Endodermal cell (in vitro differentiated cells): ENCODE measurements around the gene HMG20B. TPM values are rescaled to one million over a fixed set of nuclear protein-coding genes. Genes with fewer than 3 reads are reported as not detected.
A peak's percentile ranks its signal among the peaks of the same experiment; 100 is the strongest.

Experiments
- DNase-seq: peaks from one replicate; pipeline ENCODE4 v3.0.0-alpha.2; 2017
- H3K27ac ChIP-seq: 2 replicates; pipeline ENCODE4 v1.5.1; 2013; ENCODE audit warnings: mild to moderate bottlenecking, low read depth, low read length, moderate library complexity
- H3K27me3 ChIP-seq: 2 replicates; pipeline ENCODE4 v1.6.1; 2013; ENCODE audit warnings: mild to moderate bottlenecking, low read length, moderate library complexity; ENCODE audit not compliant: insufficient read depth, control insufficient read depth, poor library complexity, severe bottlenecking
- H3K36me3 ChIP-seq: 2 replicates; pipeline ENCODE4 v1.7.0; 2013; ENCODE audit warnings: mild to moderate bottlenecking, low read length, moderate library complexity; ENCODE audit not compliant: control insufficient read depth, insufficient read depth
- H3K4me1 ChIP-seq: one replicate; pipeline ENCODE4 v1.7.0; 2013; ENCODE audit warnings: low read length; ENCODE audit not compliant: control insufficient read depth, insufficient read depth
- H3K4me3 ChIP-seq: 2 replicates; pipeline ENCODE4 v1.5.1; 2013; ENCODE audit warnings: mild to moderate bottlenecking, low read length, moderate library complexity
- H3K9ac ChIP-seq: 2 replicates; pipeline ENCODE4 v1.6.1; 2013; ENCODE audit warnings: mild to moderate bottlenecking, low read length, moderate library complexity; ENCODE audit not compliant: poor library complexity, severe bottlenecking; ENCODE audit errors: extremely low read depth
- H3K9me3 ChIP-seq: 2 replicates; pipeline ENCODE4 v1.6.1; 2013; ENCODE audit warnings: mild to moderate bottlenecking, low read length, moderate library complexity; ENCODE audit not compliant: control insufficient read depth
- H3K27ac Mint-ChIP-seq: 2 replicates; pipeline ENCODE4 v1.8.0; 2020; ENCODE audit warnings: mixed read lengths
- H3K27me3 Mint-ChIP-seq: 2 replicates; pipeline ENCODE4 v1.8.0; 2021; ENCODE audit warnings: mild to moderate bottlenecking, mixed read lengths; ENCODE audit not compliant: insufficient read depth
- H3K36me3 Mint-ChIP-seq: 2 replicates; pipeline ENCODE4 v1.8.0; 2020; ENCODE audit warnings: low read depth, mixed read lengths
- H3K4me1 Mint-ChIP-seq: 2 replicates; pipeline ENCODE4 v1.8.0; 2020; ENCODE audit warnings: mixed read lengths
- H3K4me3 Mint-ChIP-seq: 2 replicates; pipeline ENCODE4 v1.8.0; 2020; ENCODE audit warnings: mild to moderate bottlenecking, moderate library complexity, mixed read lengths
- H3K9me3 Mint-ChIP-seq: 2 replicates; pipeline ENCODE4 v1.8.0; 2020; ENCODE audit warnings: mild to moderate bottlenecking, mixed read lengths
- WGBS, 2 experiments: methylation state at CpG; one replicate each; pipeline versions ENCODE4 v1.1.5 to v1.1.7; 2013; ENCODE audit warnings: missing lambda C conversion rate in 2 of 2, mixed read lengths in 1 of 2; ENCODE audit not compliant: insufficient coverage in 1 of 2, insufficient read length in 1 of 2; 5-methylcytosine and 5-hydroxymethylcytosine counted together
- total RNA-seq, 2 donors: library from RNA; stranded (reverse); fragmentation: NEBNext Ultra II Directional in 1 of 2; extraction: Animal tissue kit (Norgen Biotek cat#: 25700) in 1 of 2; gene quantifications; 2 replicates in 1 of 2; 3 replicates in 1 of 2; pipeline ENCODE4 v1.2.1, GENCODE V29; 2021
- TF ChIP-seq, protein P1 (sequence below): fragments of 200-600 bp; sonication (generic); conservative IDR thresholded peaks from 2 replicates; pipeline ENCODE4 v1.5.0; 2021; ENCODE audit warnings: antibody characterized with exemption, mild to moderate bottlenecking

Gene HMG20B
- total RNA-seq, 2 donors from 2014 or later: 80.7 to 102 TPM

GRCh38 chr19:3607303-3608078 lies 34.7 kb downstream of the HMG20B start:
- Mint-ChIP-seq H3K27me3 (peaks cover 2% of the 10 kb centered on the region), H3K4me3 (no peak overlapping the region), H3K4me1 (peaks cover 6% of the 10 kb centered on the region), H3K27ac (no peak overlapping the region), H3K36me3 (peaks cover 13% of the 10 kb centered on the region), H3K9me3 (no peaks in the 10 kb centered on the region)
- H3K4me3 ChIP-seq: peak overlapping the region; percentile 62
- peaks cover 7% of the 10 kb centered on the region for H3K36me3 ChIP-seq
- DNase-seq: peak; percentile 87
- H3K9ac ChIP-seq: no peak overlapping the region
- TF ChIP-seq, protein P1, sequence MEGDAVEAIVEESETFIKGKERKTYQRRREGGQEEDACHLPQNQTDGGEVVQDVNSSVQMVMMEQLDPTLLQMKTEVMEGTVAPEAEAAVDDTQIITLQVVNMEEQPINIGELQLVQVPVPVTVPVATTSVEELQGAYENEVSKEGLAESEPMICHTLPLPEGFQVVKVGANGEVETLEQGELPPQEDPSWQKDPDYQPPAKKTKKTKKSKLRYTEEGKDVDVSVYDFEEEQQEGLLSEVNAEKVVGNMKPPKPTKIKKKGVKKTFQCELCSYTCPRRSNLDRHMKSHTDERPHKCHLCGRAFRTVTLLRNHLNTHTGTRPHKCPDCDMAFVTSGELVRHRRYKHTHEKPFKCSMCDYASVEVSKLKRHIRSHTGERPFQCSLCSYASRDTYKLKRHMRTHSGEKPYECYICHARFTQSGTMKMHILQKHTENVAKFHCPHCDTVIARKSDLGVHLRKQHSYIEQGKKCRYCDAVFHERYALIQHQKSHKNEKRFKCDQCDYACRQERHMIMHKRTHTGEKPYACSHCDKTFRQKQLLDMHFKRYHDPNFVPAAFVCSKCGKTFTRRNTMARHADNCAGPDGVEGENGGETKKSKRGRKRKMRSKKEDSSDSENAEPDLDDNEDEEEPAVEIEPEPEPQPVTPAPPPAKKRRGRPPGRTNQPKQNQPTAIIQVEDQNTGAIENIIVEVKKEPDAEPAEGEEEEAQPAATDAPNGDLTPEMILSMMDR: no peak
- H3K27ac ChIP-seq: no peak overlapping the region
- no peaks in the 10 kb centered on the region for H3K9me3 ChIP-seq
- H3K27me3 ChIP-seq: peaks cover 16% of the 10 kb centered on the region
- 23 to 26% methylated on average over 5 to 22 of the region's 22 CpGs for WGBS, 2 experiments
- H3K4me1 ChIP-seq: no peaks in the 10 kb centered on the region

GRCh38 chr19:3608079-3608641 lies 35.4 kb downstream of the HMG20B start:
- H3K36me3 Mint-ChIP-seq: peaks cover 13% of the 10 kb centered on the region
- H3K4me3 Mint-ChIP-seq: no peak overlapping the region
- H3K36me3 ChIP-seq: peaks cover 7% of the 10 kb centered on the region
- H3K4me1 ChIP-seq: no peaks in the 10 kb centered on the region
- H3K27ac Mint-ChIP-seq: no peak overlapping the region
- no peak overlapping the region for H3K27ac ChIP-seq
- H3K4me3 ChIP-seq: no peak overlapping the region
- TF ChIP-seq, protein P1: no peak
- H3K4me1 Mint-ChIP-seq: peaks cover 6% of the 10 kb centered on the region
- H3K9me3 ChIP-seq: no peaks in the 10 kb centered on the region
- peaks cover 16% of the 10 kb centered on the region for H3K27me3 ChIP-seq
- no peaks in the 10 kb centered on the region for H3K9me3 Mint-ChIP-seq
- WGBS, 2 experiments: 75 to 88% methylated on average over 2 to 3 of the region's 3 CpGs
- no peak overlapping the region for H3K9ac ChIP-seq
- H3K27me3 Mint-ChIP-seq: peaks cover 2% of the 10 kb centered on the region
- no peak for DNase-seq

DNA sequence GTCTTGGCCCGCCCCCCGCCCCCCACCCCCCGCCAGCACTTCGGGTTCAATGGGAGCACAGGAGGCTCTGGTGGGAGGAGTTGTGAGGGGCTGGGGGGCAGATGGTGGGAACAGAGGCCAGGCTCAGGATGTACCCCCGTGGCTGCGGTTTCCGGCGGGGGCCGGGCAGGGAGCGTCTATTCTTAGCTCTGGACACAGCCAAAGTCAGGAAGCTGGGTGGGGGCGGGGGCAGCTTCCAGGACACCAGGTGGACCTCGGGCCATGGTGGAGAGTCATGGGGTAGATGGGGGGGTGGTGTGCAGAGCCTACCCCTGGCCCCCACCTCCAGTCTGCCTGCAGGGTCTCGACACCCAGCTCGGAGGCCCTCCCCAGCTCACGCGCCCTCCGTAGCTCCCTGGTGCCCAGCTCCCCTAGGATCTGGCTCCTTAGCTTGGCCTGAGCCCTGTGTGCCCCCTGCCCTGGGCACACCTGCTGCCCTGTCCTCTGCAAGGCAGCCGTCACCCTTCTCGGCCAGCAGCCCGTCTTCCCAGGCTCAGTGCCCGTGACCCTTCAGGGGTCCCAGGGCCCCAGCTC lies 36.1 kb downstream of the HMG20B start:
- Mint-ChIP-seq H3K36me3 (peaks cover 17% of the 10 kb centered on the region), H3K27ac (no peak overlapping the region), H3K9me3 (no peaks in the 10 kb centered on the region), H3K4me3 (no peak overlapping the region), H3K27me3 (peaks cover 2% of the 10 kb centered on the region), H3K4me1 (peaks cover 6% of the 10 kb centered on the region)
- H3K9me3 ChIP-seq: no peaks in the 10 kb centered on the region
- H3K27me3 ChIP-seq: peaks cover 16% of the 10 kb centered on the region
- WGBS, 2 experiments: 93 to 98% methylated on average over 8 to 21 of the region's 21 CpGs
- H3K27ac ChIP-seq: no peak overlapping the region
- no peak overlapping the region for H3K9ac ChIP-seq
- peaks cover 7% of the 10 kb centered on the region for H3K36me3 ChIP-seq
- H3K4me1 ChIP-seq: no peaks in the 10 kb centered on the region
- DNase-seq: no peak
- TF ChIP-seq, protein P1: no peak
- H3K4me3 ChIP-seq: no peak overlapping the region
